Prostate gland (tissue), 2 donors: ENCODE results near the gene BMAL1. TPM values are rescaled to one million over a fixed set of nuclear protein-coding genes. Genes with fewer than 3 reads are reported as not detected.

Experiments used
- DNase-seq: peaks from one replicate; pipeline ENCODE4 v3.0.0-alpha.2; 2019; ENCODE audit warnings: low spot score
- H3K27ac ChIP-seq, 2 donors: fragments of 200-600 bp; sonication (generic); 2 replicates each; pipeline ENCODE4 v1.5.1; 2017 to 2019
- H3K27me3 ChIP-seq: fragments of 200-600 bp; sonication (generic); replicated peaks from 2 replicates; pipeline ENCODE4 v1.5.1; 2019; ENCODE audit not compliant: insufficient read depth
- H3K36me3 ChIP-seq, 2 donors: fragments of 200-600 bp; sonication (generic); 1 replicate in 1 of 2; 2 replicates in 1 of 2; pipeline versions ENCODE4 v1.5.1 to v1.8.1; 2017 to 2019
- H3K4me1 ChIP-seq: fragments of 200-600 bp; sonication (generic); replicated peaks from 2 replicates; pipeline ENCODE4 v1.5.1; 2019
- H3K4me3 ChIP-seq, 2 donors: fragments of 200-600 bp; sonication (generic); 2 replicates each; pipeline ENCODE4 v1.5.1; 2017 to 2019
- H3K9me3 ChIP-seq: fragments of 200-600 bp; sonication (generic); 2 replicates; pipeline ENCODE4 v1.5.1; 2017
- POLR2A ChIP-seq: fragments of 450-650 bp; IDR thresholded peaks from one replicate; pipeline ENCODE4 v1.6.1; 2016; ENCODE audit warnings: antibody characterized with exemption, mild to moderate bottlenecking
- POLR2AphosphoS5 ChIP-seq: sonication (generic); formaldehyde crosslinking; IDR thresholded peaks from one replicate; pipeline ENCODE4 v1.6.1; 2017; ENCODE audit warnings: antibody characterized with exemption
- WGBS: methylation state at CpG from one replicate; pipeline ENCODE4 v1.1.5; 2018; 5-methylcytosine and 5-hydroxymethylcytosine counted together
- intact Hi-C: fragments of 100-400 bp; cut with DNase I; formaldehyde crosslinking; loops from one replicate; pipeline ENCODE4 v1.14.2; 2022
- total RNA-seq, 2 donors: library from RNA; depleted of rRNA; stranded (reverse); fragments of >200 nt; gene quantifications; one replicate each; pipeline ENCODE4 v1.1.0, GENCODE V29; 2016
- TF ChIP-seq, protein P1 (sequence below), 4 experiments: fragments of 200-600 bp in 2 of 4; fragments of 450-650 bp in 2 of 4; sonication (generic) in 2 of 4; IDR thresholded peaks; 1 replicate in 3 of 4; 2 replicates in 1 of 4; pipeline ENCODE4 v1.5.1; 2016 to 2019; ENCODE audit warnings: antibody characterized with exemption in 4 of 4, mild to moderate bottlenecking in 2 of 4, moderate library complexity in 2 of 4

Gene BMAL1
- total RNA-seq, 2 donors from 2014 or later: 19.4 to 38.1 TPM

- H3K36me3 ChIP-seq: no peaks in the 10 kb centered on the region
- H3K27ac ChIP-seq: no peak overlapping the region
- no peak for DNase-seq
- TF ChIP-seq, protein P1, sequence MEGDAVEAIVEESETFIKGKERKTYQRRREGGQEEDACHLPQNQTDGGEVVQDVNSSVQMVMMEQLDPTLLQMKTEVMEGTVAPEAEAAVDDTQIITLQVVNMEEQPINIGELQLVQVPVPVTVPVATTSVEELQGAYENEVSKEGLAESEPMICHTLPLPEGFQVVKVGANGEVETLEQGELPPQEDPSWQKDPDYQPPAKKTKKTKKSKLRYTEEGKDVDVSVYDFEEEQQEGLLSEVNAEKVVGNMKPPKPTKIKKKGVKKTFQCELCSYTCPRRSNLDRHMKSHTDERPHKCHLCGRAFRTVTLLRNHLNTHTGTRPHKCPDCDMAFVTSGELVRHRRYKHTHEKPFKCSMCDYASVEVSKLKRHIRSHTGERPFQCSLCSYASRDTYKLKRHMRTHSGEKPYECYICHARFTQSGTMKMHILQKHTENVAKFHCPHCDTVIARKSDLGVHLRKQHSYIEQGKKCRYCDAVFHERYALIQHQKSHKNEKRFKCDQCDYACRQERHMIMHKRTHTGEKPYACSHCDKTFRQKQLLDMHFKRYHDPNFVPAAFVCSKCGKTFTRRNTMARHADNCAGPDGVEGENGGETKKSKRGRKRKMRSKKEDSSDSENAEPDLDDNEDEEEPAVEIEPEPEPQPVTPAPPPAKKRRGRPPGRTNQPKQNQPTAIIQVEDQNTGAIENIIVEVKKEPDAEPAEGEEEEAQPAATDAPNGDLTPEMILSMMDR (IDR thresholded peaks at IDR 0.05): no peak
- TF ChIP-seq POLR2A: no peak
- no peak for TF ChIP-seq POLR2AphosphoS5
- no peak overlapping the region for H3K4me3 ChIP-seq
- no peaks in the 10 kb centered on the region for H3K9me3 ChIP-seq
- 97% methylated on average over 3 of the region's 3 CpGs for WGBS
- H3K27me3 ChIP-seq: no peaks in the 10 kb centered on the region
- intact Hi-C loops: no loop called here
- no peaks in the 10 kb centered on the region for H3K4me1 ChIP-seq
These were observed 35.0 kb upstream of the BMAL1 start for GRCh38 chr11:13242564-13242963.

GRCh38 chr11:13247606-13248296 lies 29.8 kb upstream of the BMAL1 start:
- no peaks in the 10 kb centered on the region for H3K36me3 ChIP-seq
- intact Hi-C loops: no loop called here
- H3K4me3 ChIP-seq: no peak overlapping the region
- TF ChIP-seq POLR2A (no peak), POLR2AphosphoS5 (no peak)
- TF ChIP-seq, protein P1 (IDR thresholded peaks at IDR 0.05): no peak
- H3K27ac ChIP-seq: no peak overlapping the region
- H3K27me3 ChIP-seq: no peaks in the 10 kb centered on the region
- no peak for DNase-seq
- 79% methylated on average over 5 of the region's 5 CpGs for WGBS
- H3K9me3 ChIP-seq: no peaks in the 10 kb centered on the region
- H3K4me1 ChIP-seq: no peaks in the 10 kb centered on the region

DNA sequence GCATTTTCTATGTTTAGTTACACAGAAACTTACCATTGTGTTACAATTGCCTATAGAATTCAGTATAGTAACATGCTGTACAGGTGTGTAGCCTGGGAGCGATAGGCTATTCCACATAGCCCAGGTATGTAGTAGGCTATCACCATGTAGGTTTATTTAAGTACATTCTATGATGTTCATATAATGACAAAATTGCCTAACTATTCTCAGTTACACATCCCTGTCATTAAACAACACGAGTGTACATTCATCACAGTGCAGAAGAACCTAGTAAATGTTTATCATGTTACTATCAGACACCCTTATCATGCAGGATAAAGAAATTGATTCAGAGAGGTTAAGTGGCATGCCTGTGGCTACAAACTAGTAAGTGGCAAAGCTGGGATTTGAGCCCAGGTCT lies 28.4 kb upstream of the BMAL1 start:
- H3K27ac ChIP-seq: no peak overlapping the region
- intact Hi-C loops: no loop called here
- no peaks in the 10 kb centered on the region for H3K4me1 ChIP-seq
- H3K4me3 ChIP-seq: no peak overlapping the region
- no peaks in the 10 kb centered on the region for H3K9me3 ChIP-seq
- no peaks in the 10 kb centered on the region for H3K36me3 ChIP-seq
- H3K27me3 ChIP-seq: no peaks in the 10 kb centered on the region
- DNase-seq: no peak
- TF ChIP-seq, protein P1 (IDR thresholded peaks at IDR 0.05): no peak
- TF ChIP-seq POLR2A (no peak), POLR2AphosphoS5 (no peak)
- 89% methylated on average over 2 of the region's 2 CpGs for WGBS

DNA sequence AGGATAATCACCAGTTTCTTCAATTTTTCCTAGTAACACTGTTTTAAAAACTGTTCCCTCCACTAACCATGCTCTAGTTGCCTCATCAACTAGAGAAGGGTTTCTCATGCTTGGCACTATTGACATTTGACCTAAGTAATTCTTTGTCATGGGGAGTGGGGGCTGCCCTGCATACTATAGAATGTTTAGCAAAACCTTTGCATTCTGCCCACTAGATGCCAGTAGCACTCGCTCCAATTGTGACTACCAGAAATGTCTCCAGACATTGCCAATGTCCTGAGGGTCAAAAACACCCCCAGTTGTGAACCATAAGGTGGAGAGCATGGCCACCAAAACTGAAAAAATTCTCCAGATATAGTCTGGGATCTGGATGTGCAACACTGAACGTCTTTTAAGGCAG lies 27.6 kb upstream of the BMAL1 start:
- Histone ChIP-seq H3K36me3 (no peaks in the 10 kb centered on the region), H3K4me1 (no peaks in the 10 kb centered on the region), H3K4me3 (no peak overlapping the region), H3K27me3 (no peaks in the 10 kb centered on the region), H3K9me3 (no peaks in the 10 kb centered on the region), H3K27ac (no peak overlapping the region)
- no peak for DNase-seq
- TF ChIP-seq, protein P1 (IDR thresholded peaks at IDR 0.05): peak in 1 of 4 experiments; percentile 5
- no peak for TF ChIP-seq POLR2A
- 68% methylated on average over 2 of the region's 2 CpGs for WGBS
- intact Hi-C loops: no loop called here

GRCh38 chr11:13251966-13252365 lies 25.6 kb upstream of the BMAL1 start:
- no peak for TF ChIP-seq POLR2A
- Histone ChIP-seq H3K36me3 (no peaks in the 10 kb centered on the region), H3K27me3 (no peaks in the 10 kb centered on the region), H3K4me1 (no peaks in the 10 kb centered on the region), H3K9me3 (no peaks in the 10 kb centered on the region), H3K27ac (no peak overlapping the region), H3K4me3 (no peak overlapping the region)
- DNase-seq: no peak
- WGBS: 88% methylated on average over 2 of the region's 2 CpGs
- intact Hi-C loops: no loop called here
